ENCODE results near the gene CCL4.
"Not testable (repeated sequence)": the region's sequence is repeated elsewhere in the genome, so short reads cannot be mapped to it uniquely, and the experiment has no call there.

The CCL4 gene

DNA sequence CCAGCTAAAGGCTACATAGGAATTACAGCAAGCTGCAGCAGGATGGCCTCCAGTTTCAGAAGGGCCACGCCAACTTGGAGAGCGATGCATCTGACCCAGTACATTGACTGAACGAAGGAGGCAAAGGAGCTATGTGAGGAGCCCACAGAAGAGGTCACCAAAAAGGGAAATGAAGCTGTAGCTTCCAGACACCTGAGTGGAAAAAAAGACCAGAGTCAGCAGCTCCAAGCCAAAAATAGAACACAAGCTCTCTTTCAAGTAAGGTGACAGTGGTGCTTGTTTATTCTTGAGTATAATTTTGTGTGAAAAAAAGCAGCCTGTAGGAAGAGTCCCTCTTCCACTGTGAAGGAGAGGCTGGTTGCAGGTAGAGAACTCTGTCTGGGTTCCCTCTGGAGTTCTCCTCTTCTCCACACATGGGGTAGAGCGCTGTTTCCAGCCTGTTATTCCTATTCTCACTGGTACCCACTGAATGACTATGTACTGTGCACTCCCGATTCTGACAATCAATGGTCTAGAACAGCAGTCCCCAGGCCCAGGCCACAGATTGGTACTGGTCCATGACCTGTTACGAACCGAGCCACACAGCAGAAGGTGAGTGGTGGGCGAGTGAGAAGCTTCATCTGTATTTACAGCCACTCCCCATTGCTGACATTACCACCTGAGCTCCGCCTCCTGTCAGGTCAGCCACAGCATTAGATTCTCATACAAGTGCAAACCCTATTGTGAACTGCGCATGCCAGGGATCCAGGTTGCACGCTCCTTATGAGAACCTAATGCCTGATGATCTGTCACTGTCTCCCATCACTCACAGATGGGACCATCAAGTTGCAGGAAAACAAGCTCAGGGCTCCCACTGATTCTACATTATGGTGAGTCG is 15.1 kb downstream of the CCL4 start:
- DNase-seq: no peak

DNA sequence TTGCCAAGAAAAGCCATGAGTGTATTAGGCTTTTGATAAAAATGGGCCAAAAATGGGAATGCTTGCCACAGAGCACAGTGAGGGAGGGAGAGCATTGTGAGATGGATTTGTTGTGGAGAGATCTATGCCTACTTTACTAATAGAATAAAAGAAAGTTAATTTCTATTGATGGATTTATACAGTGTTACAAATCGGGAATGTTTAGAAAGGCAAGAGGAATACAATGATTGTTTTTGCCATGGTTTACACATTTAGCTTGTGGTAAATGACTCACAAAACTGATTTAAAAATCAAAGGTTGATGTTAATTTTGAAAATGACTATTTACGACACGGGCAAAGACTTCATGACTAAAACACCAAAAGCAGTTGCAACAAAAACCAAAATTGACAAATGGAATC is 16.6 kb downstream of the CCL4 start:
- no peak for DNase-seq

DNA sequence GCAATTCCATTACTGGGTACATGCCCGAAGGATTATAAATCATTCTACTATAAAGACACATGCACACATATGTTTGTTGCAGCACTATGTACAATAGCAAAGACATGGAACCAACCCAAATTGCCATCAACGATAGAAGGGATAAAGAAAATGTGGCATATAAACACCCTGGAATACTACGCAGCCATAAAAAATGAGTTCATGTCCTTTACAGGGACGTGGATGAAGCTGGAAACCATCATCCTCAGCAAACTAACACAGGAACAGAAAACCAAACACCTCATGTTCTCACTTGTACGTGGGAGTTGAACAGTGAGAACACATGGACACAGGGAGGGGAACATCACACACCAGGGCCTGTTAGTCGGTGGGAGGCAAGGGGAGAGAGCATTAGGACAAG is 17.5 kb downstream of the CCL4 start:
- DNase-seq: not testable (repeated sequence)

DNA sequence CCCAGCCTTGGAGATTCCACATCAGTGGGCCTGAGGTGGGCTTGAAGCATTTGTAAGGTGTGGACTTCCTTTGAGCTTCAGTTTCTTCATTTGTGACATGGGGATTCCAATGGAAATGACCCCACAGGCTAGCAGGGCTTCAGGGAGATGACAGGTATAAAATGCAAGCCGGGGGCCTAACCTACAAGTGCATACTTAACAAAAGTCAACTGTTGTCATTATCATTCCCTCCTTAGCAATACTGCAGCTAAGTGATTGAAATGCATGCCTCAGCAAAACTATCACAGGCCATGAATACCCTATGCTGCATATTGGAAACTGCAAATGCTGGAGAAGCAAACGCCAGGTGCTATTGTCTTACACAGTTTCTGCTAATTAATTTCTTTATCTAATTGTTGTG is 19.8 kb downstream of the CCL4 start:
- DNase-seq: no peak

DNA sequence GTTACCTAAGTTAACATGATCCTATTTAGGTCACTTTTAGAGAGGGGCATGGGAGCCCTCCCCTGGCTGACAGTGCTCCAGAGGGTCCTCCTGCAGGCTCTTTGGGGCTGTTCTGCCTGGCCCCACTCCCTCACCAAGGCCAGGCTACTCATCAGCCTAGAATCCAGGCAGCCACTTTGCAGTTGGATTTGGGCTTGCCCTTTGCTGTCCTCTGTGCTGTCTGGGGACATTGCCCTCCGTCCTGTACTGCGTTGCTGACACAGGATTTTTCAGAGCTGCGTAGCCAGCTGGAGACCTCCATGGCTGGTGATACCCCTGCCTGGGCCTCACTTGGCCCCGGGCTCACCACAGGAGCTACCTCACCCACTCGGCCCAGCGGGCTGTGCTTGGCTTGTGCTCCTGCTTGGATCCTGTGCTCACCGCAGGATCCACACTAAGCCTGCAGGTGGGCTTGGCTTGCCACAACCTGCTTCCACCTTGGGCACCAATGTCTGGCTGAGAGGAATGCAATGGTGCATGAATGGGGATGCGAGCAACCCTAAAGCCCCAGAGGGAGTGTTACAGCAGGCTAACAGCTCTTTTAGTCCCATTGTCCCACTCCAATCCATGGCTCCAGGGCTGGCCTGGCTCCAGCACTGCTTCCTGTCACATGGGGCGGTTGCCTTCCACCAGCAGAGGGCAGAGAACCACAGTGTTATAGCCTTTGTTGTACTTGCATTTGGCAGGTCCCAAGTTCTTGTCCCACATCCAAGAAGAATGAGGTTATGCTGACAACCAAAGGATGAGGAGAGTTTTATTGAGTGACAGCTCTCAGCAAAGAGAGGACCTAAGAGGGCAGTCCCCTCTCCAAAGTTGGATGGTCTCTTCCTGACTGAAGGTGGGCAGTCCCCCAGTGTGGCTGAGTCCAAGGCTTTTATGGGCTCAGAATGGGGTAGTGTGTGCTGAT is 21.5 kb downstream of the CCL4 start:
- no peak for DNase-seq

DNA sequence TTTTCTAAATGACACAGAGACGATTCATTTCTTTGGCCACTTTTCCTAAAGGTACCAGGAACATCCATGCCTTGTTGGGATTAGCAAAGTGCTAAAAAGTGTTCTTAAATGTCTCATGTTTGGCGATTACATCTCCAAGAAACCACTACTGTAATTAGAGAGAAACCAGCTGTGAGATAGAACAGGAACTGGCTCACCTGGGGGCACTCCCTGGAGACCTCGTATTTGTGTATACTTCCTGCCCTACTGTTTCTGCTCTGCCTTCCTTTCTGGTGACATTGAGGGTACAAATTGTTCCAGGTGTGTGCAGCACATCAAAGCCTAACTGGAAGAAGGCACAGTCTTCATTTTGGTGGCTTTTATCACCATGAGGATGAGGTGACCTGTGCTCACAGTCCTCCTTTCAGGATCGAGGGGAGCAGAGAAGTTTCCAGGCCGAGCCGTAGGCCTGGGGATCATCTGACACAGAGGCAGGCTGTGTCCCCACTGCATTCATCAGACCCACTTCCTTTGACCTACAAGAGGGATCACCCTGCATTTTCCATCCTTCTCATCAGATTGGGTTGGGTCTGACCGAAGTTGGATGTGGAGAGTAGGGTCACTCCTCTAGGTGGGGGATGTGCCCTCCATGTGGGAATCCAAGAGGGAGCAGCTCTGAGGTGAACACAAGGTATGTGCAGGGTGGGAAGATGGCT is 23.7 kb downstream of the CCL4 start:
- DNase-seq: no peak

DNA sequence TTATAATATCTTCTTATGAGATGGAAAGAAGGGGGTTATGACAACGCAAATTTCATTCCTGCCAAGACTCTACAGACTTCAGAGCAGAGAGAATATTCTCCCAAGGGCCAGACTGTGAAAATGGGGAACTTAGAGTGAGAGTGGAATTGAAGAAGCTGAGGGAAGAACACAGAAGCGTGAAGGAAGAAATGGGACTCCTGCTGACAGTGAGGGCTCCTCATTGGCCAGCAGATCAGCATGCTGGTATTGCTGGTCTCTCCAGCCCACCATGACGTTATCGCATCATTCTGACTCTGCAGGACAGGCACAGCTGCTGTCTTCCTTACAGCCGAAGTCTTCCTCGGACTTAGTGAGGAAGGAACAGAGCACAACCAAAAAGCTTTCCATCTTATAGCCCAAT is 24.3 kb downstream of the CCL4 start:
- DNase-seq: no peak

DNA sequence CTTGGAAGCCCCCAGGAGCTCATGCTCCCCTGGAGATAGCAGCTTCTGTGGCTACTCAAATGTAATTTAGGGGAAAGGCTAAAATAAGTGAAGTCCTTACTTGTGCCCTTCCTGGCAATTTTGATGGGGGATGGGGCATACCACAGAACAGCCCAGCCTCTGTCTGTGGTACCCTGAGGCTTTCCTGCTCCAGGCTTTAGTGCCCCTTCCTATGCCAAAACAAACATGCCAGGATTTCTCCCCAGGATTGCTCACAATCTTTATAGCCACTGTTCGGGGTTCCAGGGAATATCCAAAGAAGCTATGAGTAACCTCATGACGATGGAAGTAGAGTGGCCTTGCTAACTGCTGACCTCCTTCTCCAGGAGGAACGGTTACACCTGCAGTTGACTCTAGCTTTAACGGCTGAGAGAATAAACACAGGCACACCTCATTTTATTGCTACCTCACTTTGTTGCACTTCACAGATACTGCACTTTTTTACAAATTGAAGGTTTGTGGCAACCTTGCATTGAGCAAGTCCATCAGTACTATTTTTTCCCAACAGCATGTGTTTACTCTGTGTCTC is 24.9 kb downstream of the CCL4 start:
- no peak for DNase-seq

DNA sequence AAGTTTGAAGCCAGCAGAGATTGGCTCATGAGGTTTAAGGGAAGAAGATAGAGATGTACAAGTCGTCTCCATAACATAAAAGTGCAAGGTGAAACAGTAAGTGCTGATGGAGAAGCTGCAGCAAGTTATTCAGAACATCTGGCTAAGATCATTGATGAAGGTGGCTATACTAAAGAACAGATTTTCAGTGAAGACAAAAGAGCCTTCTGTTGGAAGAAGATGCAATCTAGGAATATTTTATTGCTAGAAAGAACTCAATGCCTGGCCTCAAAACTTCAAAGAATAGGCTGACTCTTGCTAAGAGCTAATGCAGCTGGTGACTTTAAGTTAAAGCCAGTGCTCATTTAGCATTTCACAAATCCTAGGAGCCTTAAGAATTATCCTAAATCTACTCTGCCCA is 26.0 kb downstream of the CCL4 start:
- DNase-seq: no peak

DNA sequence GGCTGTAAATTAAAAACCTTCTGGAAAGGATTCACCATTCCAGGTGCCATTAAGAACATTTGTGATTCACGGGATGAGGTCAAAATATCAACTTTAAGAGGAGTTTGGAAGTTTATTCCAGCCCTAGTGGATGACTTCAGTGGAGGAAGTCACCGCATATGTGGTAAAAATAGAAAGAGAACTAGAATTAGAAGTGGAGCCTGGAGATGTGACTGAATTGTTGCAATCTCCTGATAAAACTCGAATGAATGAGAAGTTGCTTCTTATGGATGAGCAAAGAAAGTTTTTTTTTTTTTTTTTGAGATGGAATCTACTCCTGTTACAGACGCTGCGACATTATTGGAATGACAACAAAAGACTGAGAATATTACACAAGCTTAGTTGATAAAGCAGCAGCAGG is 26.7 kb downstream of the CCL4 start:
- no peak for DNase-seq

DNA sequence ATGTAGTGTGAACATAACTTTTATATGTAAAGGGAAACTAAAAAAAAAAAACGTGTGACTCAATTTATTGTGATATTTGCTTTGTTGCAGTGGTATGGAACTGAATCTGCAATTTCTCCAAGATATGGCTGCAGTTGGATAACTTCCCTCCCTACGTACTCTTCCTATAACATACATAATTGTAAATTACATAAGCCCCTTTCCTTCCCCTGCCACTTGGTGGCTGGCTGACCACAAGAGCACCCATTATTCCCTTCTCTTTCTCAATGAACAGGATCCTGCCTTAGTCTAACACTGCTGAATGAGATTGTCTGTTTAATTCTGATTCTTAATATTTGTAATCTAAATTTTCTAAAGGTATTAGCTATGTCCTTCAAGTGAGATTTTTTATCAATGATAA is 27.8 kb downstream of the CCL4 start:
- DNase-seq: no peak

DNA sequence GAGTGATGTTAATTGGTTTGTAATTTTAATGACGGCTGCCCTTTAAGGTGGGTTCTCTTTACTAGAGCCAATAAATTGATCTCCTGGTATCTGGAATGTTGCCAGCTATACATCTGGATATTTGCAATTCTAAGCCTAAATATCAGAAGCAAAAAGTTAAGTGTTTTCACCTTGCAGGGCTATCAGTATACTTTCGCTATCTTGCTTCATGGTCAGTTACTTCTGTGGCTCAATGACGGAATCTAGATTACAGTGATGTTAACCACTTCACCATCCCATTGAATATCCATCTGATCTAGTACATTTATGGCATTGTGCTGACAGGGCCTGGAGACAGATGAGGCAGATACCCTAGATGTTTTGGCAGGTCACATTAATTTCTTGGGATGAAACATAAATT is 28.3 kb downstream of the CCL4 start:
- DNase-seq: no peak

DNA sequence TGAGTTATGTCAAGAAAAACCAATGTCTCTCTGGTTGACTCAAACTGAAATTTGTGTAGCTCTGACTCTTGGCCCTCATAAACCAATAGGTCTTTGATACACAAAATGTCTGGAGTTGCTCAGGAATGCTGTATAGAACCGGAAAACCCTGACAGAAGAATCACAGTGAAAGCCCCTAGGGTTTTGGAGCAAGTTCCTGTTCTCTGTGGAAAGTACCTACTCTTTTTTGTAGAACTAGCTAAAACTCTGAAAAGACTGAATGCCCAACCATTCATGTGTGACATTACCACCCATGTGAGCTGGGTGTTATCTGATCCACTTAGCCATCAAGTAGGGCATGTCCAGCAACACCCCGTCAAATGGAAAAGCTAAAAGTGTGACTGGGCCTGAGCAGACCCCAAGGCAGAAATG is 28.8 kb downstream of the CCL4 start:
- no peak for DNase-seq

DNA sequence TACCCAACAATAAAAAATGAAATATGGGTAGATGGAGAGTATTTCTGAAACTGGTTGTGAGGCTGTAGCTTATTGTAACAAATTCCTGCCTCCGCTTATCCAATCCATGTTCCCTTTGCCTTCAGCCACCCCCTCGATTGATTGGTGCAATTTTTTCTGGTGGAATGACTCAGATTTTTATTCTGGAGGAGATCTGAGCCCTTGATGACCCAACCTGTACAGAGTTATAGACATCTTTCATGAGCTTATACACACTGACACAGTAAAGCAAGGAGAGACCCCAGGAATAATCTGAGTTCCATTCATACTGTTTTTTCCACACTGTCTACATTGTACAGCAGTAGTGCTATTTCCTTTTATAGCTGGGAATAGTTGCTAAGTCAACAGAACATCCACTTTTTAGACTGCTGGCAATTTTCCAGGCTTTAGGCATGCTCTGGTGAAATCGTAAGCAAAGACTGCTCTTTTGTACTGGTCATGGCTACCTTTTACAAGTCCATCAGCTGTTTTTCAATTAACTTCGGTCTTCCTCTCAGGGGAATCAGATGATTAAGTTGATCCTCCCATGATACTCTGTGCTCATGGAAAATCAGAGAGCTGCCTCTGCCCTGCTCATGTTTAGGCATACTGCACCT is 30.1 kb downstream of the CCL4 start:
- no peak for DNase-seq

DNA sequence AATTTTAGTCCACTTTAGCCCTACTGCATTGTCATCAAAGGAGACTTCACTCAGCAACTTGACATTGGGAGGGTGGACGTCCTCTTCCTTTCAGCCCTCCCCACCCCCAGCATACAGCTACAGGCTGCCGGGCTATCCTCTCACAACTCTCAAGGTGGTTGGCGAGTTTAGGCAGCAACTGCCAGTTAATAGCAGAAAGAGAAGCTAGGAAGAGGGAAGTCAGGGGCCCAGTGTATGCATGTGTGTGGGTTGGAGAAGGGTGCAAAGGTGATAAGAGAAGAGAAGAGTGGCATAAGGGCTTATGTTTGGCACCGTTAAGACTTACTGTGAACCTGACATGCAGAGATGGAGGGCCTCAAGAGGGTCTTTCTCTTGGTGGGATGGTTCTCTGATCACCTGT is 31.8 kb downstream of the CCL4 start:
- no peak for DNase-seq

DNA sequence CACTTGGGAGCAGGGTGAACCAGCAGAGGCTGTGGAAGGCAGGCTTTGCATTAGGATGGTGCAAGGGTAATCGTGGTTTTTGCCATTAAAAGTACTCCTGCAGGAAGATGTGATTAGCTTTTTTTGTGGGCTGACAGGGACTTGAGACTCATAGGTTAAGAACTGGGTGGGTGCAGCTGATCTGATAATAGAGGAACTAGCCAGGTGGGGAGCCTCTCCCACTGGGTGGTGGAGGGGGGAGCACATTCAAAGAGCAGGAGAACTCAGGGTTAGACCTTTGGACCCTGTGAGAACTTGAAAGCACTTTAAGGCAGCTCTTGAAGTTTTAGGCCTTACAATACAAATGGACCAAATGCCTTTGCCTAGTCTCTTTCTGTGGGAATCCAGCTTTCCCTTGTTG is 32.4 kb downstream of the CCL4 start:
- DNase-seq: no peak

DNA sequence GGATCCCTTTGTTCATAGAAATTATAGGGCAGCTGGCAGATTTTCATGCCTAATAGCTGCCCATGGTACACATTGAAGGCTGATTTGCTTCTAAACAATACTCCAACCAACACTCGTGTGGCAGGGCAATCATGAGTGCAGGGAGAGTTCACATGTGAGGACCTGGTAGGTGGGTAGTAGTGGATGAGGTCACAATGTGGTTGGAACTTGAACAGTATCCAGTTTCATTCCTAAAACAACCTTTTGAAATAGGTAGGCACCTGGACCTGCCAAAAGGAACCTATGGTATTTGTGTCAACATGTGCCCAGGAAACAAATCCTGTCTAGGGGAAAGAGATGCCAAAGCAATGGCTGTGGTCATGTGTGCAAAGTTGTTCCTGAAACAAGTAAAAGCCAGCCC is 32.8 kb downstream of the CCL4 start:
- no peak for DNase-seq

DNA sequence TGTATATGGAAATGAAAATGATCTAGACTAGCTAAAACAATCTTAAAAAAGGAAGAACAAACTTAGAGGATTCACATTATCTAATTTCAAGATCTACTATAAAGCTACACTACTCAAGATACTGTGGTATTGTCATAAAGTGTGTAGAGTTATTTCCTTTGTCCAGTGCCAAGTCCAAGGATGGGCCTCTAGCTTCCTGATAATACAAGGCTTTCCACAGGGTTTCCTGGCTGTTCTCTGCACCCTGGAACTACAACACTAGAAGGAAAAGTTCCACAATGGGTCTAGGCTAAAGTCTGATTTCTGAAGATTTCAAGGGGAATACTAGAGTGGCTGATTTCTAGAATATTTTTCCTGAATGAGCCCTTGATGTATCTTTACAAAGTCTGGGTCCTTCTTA is 38.6 kb downstream of the CCL4 start:
- no peak for DNase-seq

DNA sequence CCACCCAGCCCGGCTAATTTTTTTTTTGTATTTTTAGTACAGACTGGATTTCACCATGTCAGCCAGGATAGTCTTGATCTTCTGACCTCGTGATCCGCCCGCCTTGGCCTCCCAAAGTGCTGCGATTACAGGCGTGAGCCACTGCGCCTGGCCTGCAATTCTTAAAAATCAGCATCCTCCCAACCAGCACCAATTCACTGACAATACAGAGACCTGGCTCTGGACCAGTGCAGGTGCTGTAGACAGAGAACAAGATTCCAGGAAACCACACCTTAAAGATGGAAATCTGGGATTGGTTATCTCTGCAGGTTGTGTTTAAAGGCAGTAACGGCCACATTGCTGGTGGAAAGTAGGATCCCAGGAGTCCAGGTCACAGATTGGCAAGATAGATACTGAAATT is 39.2 kb downstream of the CCL4 start:
- no peak for DNase-seq

DNA sequence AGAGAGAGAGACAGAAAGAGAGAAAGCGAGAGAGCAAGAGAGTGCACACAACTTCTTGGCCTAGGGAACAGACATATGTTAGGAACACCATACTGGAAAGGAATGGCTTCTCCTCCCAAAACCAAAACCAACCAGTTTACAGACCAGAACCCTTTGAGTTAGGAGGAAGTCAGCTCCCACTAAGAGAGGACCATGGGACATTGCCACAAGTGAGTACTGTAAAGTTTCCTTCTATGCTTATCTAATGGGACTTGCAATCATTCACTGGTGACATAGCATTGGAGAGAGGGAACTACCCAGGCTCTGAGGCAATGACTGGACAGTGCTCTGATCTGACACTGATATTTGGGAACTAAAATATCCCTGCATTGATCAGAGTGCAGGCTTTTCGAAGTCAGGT is 40.4 kb downstream of the CCL4 start:
- DNase-seq: no peak

DNA sequence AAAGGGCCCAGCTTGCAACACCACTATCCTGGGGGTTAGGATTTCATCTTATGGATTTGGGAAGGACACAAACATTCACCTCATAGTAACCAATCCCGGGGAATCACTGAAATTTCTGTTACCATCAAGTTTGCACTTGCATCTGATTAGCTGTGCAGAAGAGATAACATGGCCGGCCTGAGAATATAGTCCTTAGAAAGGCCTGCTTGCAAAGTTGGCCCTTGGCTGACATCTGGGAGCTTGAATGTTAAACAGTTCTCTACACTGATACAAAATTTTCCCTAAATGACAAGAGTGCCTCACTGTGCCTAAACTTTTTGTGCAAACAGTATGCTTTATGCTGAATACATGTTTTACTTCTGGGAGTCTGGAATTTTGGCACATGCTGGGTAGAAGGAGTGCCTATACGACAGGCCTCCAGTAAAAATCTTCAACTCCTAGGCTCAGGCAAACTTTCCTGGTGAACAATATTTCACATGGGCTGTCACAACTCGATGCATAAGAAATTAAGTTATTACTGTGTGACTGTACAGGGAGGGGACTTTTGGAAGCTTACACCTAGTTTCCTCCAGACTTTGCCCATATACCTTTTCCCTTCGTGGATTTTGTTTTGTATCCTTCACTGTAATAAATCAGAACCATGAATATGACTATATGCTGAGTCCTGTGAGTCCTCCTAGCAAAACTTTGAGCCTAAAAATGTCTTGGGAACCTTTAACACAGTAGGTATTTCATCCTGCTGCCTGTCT is 41.5 kb downstream of the CCL4 start:
- no peak for DNase-seq

DNA sequence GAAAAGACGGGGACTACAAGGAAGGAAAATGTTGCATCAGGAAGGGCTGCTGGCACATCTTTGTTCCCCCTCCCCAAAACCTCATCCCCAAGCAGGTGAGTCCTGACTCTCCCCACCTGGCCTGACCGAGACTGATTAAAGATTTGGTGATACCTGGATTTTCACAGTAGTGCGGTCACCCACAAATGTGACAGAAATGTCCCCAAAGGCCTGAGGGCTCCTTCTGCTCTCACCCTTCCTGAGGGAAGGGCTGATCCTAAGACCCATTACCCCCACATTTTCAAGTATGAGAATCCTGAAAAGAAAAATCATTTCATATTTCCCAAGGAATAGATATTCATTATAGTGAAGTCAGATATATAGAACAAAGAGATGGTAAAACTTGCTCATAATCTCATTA is 44.0 kb downstream of the CCL4 start:
- DNase-seq: no peak
